Stimulated activated CD8-positive, alpha-beta memory T cell treated with anti-CD3 and anti-CD28 coated beads, Interleukin-15, amount 100 ng/mL, for 48 hours (primary cell): ENCODE data around the gene SLC24A3.
A peak's percentile ranks its signal among the peaks of the same experiment; 100 is the strongest.

Experiments used
- DNase-seq, 2 donors: peaks; one replicate each; pipeline ENCODE4 v3.0.0-alpha.2; 2020; ENCODE audit warnings: low read depth in 2 of 2

The SLC24A3 gene

DNA sequence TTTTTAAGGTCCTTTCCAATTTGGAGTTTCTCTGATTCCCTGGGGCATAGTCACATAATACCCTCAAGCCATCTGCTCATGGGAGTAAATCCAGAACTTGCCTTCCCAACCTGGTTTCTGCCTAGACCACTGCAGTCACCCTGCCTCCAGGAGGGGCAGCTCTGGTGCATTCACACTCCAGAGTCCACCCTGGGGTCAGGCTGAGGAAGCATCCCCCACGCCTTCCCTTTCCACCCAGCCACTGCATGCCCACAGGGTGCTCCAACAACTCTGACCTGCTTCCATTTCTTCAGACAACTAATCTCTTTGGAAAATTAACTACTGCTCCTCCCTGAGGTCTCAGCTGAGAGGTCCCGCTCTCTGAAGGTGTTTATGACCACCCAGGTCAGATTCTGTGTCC, 334.2 kb downstream of the SLC24A3 start:
- no peak for DNase-seq

- DNase-seq: no peak
These were observed 335.1 kb downstream of the SLC24A3 start for GRCh38 chr20:19547547-19547946.

DNA sequence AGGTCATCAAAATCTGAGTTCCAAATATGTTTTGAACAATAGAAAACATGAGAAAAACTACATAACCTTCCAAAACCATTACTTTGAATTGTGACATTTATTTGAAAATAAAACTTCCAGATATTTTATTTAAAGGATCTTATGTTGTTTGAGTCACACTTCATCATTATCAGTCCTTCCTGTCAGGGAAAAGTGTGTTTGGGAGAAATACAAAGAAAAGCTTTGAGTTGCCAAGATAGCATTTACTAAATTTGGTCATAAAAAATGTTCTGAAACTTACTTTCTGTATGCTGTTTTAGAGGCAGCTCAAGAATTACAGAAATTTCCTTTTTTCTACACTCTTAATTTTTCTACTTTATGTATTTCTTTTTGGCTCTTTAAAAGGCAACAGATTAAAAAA, 337.5 kb downstream of the SLC24A3 start:
- no peak for DNase-seq

- DNase-seq: no peak
These were observed 340.1 kb downstream of the SLC24A3 start for GRCh38 chr20:19552221-19553180.

- no peak for DNase-seq
These were observed 342.2 kb downstream of the SLC24A3 start for GRCh38 chr20:19554666-19555065.

GRCh38 chr20:19555726-19556125, 343.3 kb downstream of the SLC24A3 start:
- no peak for DNase-seq

DNA sequence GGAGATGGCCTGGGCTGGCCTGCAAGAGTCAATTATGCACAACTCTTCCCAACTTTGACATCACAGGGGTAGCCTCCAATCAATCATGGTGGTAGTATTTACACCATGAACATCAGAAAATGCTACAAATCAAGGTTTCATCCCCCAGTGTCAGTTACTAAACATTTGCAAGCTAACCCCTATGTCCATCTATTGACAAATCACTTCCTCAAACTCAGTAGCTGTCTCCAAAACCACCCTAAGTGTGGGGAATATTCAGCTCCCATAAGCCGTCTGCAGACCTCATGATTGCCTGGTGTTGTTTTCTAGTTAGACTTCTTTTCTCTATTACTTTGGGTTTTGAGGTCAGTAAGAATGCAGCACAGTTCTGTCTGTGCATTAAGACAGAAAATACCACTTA, 344.8 kb downstream of the SLC24A3 start:
- DNase-seq: no peak

GRCh38 chr20:19560881-19561480, 348.5 kb downstream of the SLC24A3 start:
- DNase-seq: no peak

GRCh38 chr20:19562426-19562825, 350.0 kb downstream of the SLC24A3 start:
- DNase-seq: no peak

- no peak for DNase-seq
These were observed 351.8 kb downstream of the SLC24A3 start for GRCh38 chr20:19564261-19564660.

GRCh38 chr20:19565736-19566135, 353.3 kb downstream of the SLC24A3 start:
- no peak for DNase-seq

GRCh38 chr20:19566226-19566945, 353.9 kb downstream of the SLC24A3 start:
- no peak for DNase-seq

DNA sequence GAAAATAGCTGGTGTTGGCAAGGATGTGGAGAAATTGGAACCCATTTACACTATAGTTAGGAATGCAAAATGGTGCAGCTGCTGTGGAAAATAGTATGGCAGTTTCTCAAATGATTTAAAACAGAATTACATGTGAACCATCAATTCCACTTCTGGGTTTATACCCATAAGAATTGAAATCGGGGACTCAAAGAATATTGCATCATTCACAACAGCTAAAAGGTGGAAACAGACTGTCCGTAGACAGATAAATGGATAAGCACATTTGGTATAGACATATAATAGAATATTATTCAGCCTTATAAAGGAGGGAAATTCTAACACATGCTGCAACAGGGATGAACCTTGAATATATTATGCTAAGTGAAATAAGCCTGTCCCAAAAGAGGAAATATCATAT, 355.7 kb downstream of the SLC24A3 start:
- DNase-seq: no peak

DNA sequence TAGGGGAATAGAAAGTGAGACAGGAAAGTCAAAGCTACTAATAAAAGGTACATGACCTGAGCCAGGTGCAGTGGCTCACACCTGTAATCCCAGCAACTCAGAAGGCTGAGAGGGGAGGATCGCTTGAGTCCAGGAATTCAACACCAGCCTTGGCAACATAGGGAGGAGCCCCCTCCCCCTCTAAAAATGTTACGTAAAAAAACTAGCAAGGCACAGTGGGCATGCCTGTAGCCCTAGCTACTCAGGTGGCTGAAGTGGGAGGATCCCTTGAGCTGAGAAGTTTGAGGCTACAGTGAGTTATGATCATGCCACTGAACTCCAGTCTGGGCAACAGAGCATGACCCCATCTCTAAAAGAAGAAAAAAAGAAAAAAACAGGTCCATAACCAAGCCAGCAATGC, 359.6 kb downstream of the SLC24A3 start:
- DNase-seq: no peak

GRCh38 chr20:19577692-19578091, 365.2 kb downstream of the SLC24A3 start:
- no peak for DNase-seq

- DNase-seq: no peak
These were observed 370.3 kb downstream of the SLC24A3 start for GRCh38 chr20:19582782-19583181.

- peak; percentile 18 to 30 for DNase-seq
These were observed 371.2 kb downstream of the SLC24A3 start for GRCh38 chr20:19583532-19584175.

- DNase-seq: no peak
These were observed 375.8 kb downstream of the SLC24A3 start for GRCh38 chr20:19588241-19588640.

- no peak for DNase-seq
These were observed 376.3 kb downstream of the SLC24A3 start for GRCh38 chr20:19588732-19589131.

GRCh38 chr20:19589787-19590362, 377.4 kb downstream of the SLC24A3 start:
- DNase-seq: no peak

GRCh38 chr20:19590382-19590781, 377.9 kb downstream of the SLC24A3 start:
- DNase-seq: no peak

DNA sequence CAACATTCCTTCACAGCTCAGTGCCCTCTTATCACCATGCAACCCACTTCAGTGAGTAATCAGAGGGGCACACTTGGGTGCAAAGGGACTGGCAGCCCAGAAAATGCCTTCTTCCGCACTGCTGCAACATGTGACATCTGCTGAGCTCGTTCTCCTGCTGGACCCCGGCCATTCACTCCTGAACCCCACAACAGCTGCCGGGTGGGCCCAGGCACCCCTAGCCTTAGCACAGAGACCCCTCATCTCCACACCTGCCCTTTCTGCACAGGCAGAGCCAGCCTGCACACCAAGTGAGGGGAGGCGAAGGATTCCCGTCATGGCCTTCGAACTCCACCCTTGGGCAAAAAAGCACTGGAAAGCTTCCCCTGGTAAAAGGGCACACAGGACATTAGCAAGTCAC, 381.3 kb downstream of the SLC24A3 start:
- no peak for DNase-seq
